GM12801 (cell line): ENCODE data around the gene MACROH2A2.

Experiments used
- TF ChIP-seq, protein P1 (sequence below): IDR thresholded peaks from one replicate; pipeline ENCODE4 v1.5.1; 2011; ENCODE audit warnings: control low read depth; ENCODE audit not compliant: insufficient read length; ENCODE audit errors: extremely low read depth

MACROH2A2 gene

DNA sequence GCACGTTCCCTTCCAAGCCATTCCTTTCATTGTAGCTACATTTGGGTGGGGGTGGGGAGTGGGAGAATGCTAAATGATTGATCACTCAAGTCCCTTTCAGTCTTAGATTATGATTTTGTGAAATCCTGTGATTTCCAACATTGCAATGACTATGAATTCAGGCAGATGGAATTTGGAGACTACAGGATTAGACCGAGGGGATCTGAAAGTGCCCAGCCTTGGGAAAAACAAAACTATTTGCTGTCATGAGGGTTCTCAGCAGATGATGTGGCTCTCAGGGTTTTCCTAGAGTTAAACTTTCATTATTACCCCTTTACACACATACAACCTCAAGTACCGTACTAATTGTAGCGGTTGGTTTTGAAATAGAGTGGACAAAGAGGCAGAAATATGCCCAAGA is 4.7 kb downstream of the MACROH2A2 start:
- TF ChIP-seq, protein P1, sequence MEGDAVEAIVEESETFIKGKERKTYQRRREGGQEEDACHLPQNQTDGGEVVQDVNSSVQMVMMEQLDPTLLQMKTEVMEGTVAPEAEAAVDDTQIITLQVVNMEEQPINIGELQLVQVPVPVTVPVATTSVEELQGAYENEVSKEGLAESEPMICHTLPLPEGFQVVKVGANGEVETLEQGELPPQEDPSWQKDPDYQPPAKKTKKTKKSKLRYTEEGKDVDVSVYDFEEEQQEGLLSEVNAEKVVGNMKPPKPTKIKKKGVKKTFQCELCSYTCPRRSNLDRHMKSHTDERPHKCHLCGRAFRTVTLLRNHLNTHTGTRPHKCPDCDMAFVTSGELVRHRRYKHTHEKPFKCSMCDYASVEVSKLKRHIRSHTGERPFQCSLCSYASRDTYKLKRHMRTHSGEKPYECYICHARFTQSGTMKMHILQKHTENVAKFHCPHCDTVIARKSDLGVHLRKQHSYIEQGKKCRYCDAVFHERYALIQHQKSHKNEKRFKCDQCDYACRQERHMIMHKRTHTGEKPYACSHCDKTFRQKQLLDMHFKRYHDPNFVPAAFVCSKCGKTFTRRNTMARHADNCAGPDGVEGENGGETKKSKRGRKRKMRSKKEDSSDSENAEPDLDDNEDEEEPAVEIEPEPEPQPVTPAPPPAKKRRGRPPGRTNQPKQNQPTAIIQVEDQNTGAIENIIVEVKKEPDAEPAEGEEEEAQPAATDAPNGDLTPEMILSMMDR, result no peak

DNA sequence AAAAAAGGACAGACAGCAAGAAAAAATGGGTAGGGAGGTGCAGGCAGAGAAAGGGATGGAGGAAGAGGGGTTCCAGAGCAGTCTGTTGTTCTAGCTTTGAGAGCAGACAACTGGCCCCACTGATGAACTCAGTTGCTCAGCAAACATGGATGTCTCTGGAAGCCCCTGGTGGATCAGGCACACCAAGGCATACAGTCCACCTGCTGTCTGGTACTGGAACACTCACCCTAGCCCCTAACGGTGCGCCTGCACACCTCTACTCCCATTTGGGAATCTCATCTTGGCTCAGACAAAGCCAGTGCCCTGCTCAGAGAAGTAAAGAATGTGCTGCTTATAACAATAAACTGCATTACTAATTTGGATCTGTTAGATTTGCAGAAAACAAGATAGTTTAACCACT is 7.7 kb downstream of the MACROH2A2 start:
- TF ChIP-seq, protein P1, result no peak

DNA sequence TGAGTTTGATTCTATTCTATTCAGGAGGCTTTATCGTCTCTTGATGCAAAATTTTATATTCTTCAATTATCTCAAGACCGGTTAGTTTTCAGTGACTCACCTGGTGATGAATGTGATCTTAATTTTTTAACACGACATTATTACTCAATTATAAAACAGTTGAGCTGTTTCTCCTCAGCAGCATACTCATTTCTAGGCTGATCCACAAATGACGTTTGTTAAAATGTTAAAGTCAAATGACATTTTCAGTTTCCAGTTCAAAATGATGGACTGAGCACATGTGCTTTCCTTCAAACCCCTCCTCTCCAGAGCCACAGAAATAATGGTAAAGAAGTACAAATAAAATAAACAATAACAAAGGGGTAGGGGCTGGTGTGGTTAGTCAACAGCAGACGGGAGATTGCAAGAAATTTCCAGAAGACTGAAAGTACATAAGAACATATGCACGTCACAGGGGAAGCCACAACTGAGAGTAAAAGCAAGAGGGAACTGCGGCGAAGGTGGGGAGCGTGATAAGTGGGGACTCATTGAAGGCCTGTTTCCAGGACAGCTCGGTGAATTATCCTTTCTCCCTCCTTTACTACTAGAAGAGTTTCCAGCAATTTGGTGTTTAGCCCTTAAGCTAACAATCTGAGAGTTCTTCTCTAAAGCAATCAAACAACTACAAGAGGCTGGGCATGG is 10.9 kb downstream of the MACROH2A2 start:
- TF ChIP-seq, protein P1, result no peak

DNA sequence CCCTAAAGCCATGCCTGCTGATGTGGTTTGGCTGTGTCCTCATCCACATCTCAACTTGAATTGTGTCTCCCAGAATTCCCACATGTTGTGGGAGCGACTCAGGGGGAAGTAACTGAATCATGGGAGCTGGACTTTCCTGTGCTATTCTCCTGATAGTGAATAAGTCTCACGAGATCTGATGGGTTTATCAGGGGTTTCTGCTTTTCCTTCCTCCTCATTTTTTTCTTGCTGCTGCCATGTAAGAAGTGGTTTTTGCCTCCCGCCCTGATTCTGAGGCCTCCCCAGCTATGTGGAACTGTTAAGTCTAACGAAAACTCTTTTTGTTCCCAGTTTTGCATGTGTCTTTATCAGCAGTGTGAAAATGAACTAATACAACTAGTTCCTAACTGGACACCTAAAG is 11.8 kb downstream of the MACROH2A2 start:
- TF ChIP-seq, protein P1, result no peak

DNA sequence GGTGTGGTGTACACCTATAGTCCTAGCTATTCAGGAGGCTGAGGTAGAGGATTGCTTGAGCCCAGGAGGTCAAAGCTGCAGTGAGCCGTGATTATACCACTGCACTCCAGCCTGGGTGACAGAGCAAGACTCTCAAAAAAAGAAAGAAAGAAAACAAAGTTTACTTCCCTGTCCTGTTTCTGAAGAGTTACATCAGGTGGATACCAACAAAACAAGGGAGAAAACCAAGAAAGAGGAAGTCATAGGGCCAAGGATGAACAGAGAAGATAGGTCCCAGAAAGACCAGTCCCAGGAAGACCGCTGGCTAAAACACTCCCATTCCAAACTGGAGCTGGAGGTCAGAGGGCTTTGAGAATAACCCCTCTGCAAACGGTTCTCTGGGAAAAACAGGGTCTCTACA is 13.5 kb downstream of the MACROH2A2 start:
- TF ChIP-seq, protein P1, result no peak

DNA sequence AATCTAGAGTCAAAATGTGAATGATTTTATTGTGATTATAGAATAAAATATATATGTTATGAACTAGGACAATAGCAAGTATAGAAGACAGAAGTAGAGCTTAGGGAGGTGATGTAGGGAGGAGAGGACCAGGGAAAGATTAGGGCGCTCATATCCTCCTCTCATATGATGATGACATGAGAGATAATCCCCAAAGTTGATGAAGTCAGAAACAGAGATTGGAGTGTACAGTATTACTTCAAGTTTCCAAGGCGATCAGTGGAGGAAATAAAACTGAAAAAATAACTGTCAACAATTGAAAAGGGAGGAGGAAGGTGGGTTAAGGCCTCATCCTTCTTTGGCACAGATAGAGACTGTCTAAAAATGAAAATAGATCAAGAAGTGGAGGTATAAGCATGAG is 14.9 kb downstream of the MACROH2A2 start:
- TF ChIP-seq, protein P1, result no peak

DNA sequence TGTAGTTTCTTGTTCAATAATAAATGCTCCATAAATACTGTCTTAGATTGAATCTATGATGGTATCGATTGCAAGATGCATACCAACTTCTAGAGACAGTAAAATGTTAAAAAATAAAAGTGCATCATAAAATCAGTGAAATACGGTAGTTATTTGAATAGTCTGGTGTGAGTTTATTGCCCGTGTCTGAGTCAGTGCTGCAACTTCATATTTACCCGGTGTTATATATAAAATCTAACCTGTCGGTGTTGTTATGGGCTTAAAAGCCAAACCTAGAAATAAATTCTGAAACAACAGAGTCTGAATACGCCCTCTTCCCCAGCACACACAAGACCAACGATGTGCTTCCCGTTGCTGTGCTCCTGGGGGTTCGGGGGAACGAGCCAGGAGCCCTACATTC is 16.3 kb downstream of the MACROH2A2 start:
- TF ChIP-seq, protein P1, result no peak
